DOHH2 (cell line): ENCODE measurements around the gene EBP.

Experiments
- EZH2phosphoT487 ChIP-seq: fragments of 200-600 bp; sonication (generic); IDR thresholded peaks from 2 replicates; pipeline ENCODE4 v1.6.1; 2017; ENCODE audit warnings: borderline replicate concordance, mild to moderate bottlenecking, antibody characterized with exemption, low read length, moderate library complexity, mixed read lengths
- TF ChIP-seq, protein P1 (sequence below): fragments of 200-600 bp; sonication (generic); IDR thresholded peaks from one replicate; pipeline ENCODE4 v1.5.1; 2014; ENCODE audit warnings: antibody characterized with exemption, mild to moderate bottlenecking, low read depth, low read length; ENCODE audit not compliant: poor library complexity, severe bottlenecking

DNA sequence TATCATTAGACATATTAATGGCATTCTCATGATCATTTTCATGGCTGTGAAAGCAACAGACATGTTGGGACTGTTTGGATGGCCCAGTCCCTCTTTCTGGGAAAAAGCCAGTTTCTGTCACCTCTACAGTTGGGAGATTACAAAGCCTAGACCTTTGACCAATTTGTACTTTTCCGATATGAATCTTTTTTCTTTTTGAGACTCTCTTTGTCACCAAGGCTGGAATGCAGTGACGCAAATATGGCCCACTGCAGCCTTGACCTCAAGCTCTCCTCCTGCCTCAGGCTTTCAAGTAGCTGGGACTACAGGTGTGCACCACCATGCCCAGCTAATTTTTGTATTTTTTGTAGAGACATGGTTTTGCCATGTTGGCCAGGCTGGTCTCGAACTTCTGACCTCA is 27.3 kb downstream of the EBP start:
- TF ChIP-seq, protein P1, sequence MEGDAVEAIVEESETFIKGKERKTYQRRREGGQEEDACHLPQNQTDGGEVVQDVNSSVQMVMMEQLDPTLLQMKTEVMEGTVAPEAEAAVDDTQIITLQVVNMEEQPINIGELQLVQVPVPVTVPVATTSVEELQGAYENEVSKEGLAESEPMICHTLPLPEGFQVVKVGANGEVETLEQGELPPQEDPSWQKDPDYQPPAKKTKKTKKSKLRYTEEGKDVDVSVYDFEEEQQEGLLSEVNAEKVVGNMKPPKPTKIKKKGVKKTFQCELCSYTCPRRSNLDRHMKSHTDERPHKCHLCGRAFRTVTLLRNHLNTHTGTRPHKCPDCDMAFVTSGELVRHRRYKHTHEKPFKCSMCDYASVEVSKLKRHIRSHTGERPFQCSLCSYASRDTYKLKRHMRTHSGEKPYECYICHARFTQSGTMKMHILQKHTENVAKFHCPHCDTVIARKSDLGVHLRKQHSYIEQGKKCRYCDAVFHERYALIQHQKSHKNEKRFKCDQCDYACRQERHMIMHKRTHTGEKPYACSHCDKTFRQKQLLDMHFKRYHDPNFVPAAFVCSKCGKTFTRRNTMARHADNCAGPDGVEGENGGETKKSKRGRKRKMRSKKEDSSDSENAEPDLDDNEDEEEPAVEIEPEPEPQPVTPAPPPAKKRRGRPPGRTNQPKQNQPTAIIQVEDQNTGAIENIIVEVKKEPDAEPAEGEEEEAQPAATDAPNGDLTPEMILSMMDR, result no peak
- TF ChIP-seq EZH2phosphoT487, result no peak
